Thyroid gland (tissue), 4 donors: ENCODE results near the gene LPIN3. TPM values are rescaled to one million over a fixed set of nuclear protein-coding genes. Genes with fewer than 3 reads are reported as not detected.

ENCODE experiments used
- DNase-seq, 2 donors: peaks; one replicate each; pipeline ENCODE4 v3.0.0-alpha.2; 2019
- H3K27ac ChIP-seq, 3 donors: fragments of 200-600 bp; sonication (generic); 1 replicate in 2 of 3; 2 replicates in 1 of 3; pipeline ENCODE4 v1.5.1; 2016 to 2019; ENCODE audit warnings: mild to moderate bottlenecking in 1 of 3, moderate library complexity in 1 of 3
- H3K27me3 ChIP-seq: fragments of 200-600 bp; sonication (generic); one replicate; pipeline ENCODE4 v1.5.1; 2019
- H3K36me3 ChIP-seq, 2 donors: fragments of 200-600 bp; sonication (generic); one replicate each; pipeline ENCODE4 v1.5.1; 2016 to 2019
- H3K4me1 ChIP-seq, 2 donors: fragments of 200-600 bp; sonication (generic); one replicate each; pipeline ENCODE4 v1.5.1; 2017 to 2019
- H3K4me3 ChIP-seq, 3 donors: fragments of 200-600 bp; sonication (generic); replicated peaks in 1 of 3; 1 replicate in 2 of 3; 2 replicates in 1 of 3; pipeline ENCODE4 v1.5.1; 2016; ENCODE audit warnings: mild to moderate bottlenecking in 1 of 3
- H3K9me3 ChIP-seq: fragments of 200-600 bp; sonication (generic); one replicate; pipeline ENCODE4 v1.5.1; 2017
- POLR2A ChIP-seq, 2 donors: fragments of 450-650 bp; IDR thresholded peaks; one replicate each; pipeline ENCODE4 v1.6.1; 2017; ENCODE audit warnings: antibody characterized with exemption in 2 of 2, mild to moderate bottlenecking in 2 of 2, moderate library complexity in 1 of 2
- WGBS, 2 donors: methylation state at CpG; one replicate each; pipeline ENCODE4 v1.1.5; 2017; 5-methylcytosine and 5-hydroxymethylcytosine counted together
- intact Hi-C: fragments of 100-400 bp; cut with DNase I; formaldehyde crosslinking; loops from one replicate; pipeline ENCODE4 v1.15.1; 2023
- total RNA-seq, 4 donors: library from RNA; depleted of rRNA; stranded (reverse); fragments of >200 nt; gene quantifications; one replicate each; pipeline ENCODE4 v1.2.3, GENCODE V29; 2016
- TF ChIP-seq, protein P1 (sequence below), 6 experiments: fragments of 200-600 bp in 3 of 6; fragments of 450-650 bp in 3 of 6; sonication (generic) in 3 of 6; IDR thresholded peaks; one replicate each; pipeline ENCODE4 v1.5.1; 2016 to 2019; ENCODE audit warnings: antibody characterized with exemption in 6 of 6, mild to moderate bottlenecking in 2 of 6, inconsistent platforms in 1 of 6, moderate library complexity in 1 of 6

The LPIN3 gene
- total RNA-seq, 4 donors from 2014 or later: 33.5 to 53.5 (median 42.1) TPM

DNA sequence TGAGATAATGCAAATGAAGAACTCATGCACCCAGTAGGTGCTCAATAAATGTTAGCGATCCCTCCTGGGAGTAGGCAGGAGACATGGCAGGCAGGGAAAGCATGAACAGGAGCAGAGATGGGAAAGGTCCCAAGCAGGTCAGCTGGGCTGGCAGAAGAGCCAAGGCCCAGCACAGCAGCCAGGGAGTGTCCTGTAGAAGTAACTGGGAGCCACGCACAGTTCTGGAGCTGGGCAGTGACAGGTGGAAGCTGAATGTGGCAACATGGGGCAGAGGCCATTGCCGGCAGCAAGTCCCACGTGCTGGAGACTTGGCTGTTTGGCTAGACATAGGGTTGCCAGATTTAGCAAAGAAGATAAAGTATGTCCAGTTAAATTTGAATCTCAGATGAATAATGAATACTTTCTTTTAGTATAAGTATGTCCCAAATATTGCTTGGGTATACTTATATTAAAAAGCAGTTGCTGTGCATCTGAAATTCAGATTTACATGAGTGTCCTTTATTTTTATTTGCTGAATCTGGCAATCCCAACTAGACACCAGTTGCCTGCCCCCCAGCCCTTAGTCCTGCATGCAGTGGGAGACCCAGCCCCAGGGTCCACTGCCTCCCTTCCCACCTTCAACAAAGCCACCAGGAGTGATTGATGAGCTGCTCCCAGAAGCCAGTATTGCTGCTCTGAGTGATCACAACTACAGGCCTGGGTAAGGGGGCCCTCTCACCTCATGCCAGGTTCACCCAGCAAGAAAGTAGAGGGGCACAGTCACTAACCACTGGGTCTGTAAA lies 3.7 kb upstream of the LPIN3 start:
- Histone ChIP-seq H3K9me3 (no peaks in the 10 kb centered on the region), H3K36me3 (no peaks in the 10 kb centered on the region), H3K4me1 (peaks cover 23 to 42% of the 10 kb centered on the region in 2 donors), H3K27me3 (no peaks in the 10 kb centered on the region), H3K4me3 (no peak overlapping the region), H3K27ac (peak overlapping the region; percentile 31 to 74 (median 43))
- DNase-seq: no peak
- 93 to 95% methylated on average over 4 of the region's 4 CpGs for WGBS, 2 donors
- intact Hi-C loops: loop anchor here (10.0 kb wide), 1 partner anchor 192 kb away; no protein-coding TSS in a partner anchor
- TF ChIP-seq POLR2A (IDR thresholded peaks at IDR 0.05): no peak
- TF ChIP-seq, protein P1, sequence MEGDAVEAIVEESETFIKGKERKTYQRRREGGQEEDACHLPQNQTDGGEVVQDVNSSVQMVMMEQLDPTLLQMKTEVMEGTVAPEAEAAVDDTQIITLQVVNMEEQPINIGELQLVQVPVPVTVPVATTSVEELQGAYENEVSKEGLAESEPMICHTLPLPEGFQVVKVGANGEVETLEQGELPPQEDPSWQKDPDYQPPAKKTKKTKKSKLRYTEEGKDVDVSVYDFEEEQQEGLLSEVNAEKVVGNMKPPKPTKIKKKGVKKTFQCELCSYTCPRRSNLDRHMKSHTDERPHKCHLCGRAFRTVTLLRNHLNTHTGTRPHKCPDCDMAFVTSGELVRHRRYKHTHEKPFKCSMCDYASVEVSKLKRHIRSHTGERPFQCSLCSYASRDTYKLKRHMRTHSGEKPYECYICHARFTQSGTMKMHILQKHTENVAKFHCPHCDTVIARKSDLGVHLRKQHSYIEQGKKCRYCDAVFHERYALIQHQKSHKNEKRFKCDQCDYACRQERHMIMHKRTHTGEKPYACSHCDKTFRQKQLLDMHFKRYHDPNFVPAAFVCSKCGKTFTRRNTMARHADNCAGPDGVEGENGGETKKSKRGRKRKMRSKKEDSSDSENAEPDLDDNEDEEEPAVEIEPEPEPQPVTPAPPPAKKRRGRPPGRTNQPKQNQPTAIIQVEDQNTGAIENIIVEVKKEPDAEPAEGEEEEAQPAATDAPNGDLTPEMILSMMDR (IDR thresholded peaks at IDR 0.05): no peak

GRCh38 chr20:41339957-41340326 lies 679 bp upstream of the LPIN3 start:
- H3K9me3 ChIP-seq: no peaks in the 10 kb centered on the region
- H3K36me3 ChIP-seq: no peaks in the 10 kb centered on the region
- DNase-seq: peak; percentile 90 to 93
- H3K4me1 ChIP-seq: peaks cover 28 to 49% of the 10 kb centered on the region in 2 donors
- peak overlapping the region; percentile 21 to 84 (median 81) for H3K27ac ChIP-seq
- TF ChIP-seq, protein P1 (IDR thresholded peaks at IDR 0.05): peak; percentile 97 to 99 (median 99)
- TF ChIP-seq POLR2A (IDR thresholded peaks at IDR 0.05): peak in 1 of 2 donors; percentile 28
- 4 to 7% methylated on average over 13 to 16 of the region's 25 CpGs for WGBS, 2 donors
- intact Hi-C loops: loop anchor here (2.0 to 10.0 kb wide), 2 partner anchors 167 to 195 kb away; no protein-coding TSS in a partner anchor
- peak overlapping the region in 1 of 3 donors; percentile 22 for H3K4me3 ChIP-seq
- no peaks in the 10 kb centered on the region for H3K27me3 ChIP-seq

DNA sequence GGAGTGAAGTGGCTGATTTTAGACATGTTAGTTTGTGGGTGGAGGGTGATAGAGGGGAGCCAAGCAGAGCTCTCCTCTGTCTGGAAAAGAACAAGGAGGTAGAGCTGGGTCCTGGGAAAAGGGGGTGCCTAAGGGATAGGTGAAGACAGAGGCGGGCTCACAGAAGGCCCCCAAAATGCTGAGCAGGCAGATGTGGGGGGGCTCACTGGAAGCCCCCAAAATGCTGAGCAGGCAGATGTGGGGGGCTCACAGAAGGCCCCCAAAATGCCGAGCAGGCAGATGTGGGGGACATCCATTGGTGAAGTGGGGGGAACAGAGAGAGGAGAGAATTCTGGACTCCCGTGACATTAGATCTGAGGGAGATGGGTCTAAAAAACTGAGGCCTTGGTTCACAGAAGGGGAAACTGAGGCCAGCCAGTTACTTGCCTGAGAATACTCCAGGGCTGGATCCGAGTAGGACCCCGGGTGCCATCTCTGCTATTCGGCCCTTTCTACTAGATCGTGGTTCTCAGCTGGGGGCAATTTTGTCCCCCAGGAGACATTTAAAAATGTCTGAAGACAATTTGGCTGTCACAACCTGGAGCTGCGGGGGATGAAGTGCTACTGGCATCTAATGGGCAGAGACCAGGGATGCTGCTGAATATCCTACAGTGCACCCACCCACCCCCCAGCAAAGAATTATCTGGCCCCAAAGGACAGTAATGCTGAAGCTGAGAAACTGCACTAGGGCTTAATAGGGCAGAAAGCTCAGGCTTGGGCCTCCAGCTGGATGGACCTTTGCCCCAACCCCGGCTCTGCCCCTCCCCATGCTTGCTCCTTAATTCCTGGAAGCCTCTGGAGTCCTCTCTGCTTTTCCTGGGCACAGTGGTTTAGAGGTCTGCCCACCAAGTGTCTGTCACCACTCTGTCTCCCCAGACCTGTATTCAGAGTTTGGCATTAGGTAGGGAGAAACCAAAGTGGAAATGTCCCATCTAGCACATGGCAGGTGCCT lies 2.1 kb downstream of the LPIN3 start:
- Histone ChIP-seq H3K27ac (peak overlapping the region in 2 of 3 donors; percentile 15 to 33), H3K4me1 (peaks cover 29 to 46% of the 10 kb centered on the region in 2 donors), H3K4me3 (no peak overlapping the region), H3K36me3 (peaks cover 0 to 8% of the 10 kb centered on the region in 2 donors), H3K27me3 (no peaks in the 10 kb centered on the region), H3K9me3 (no peaks in the 10 kb centered on the region)
- TF ChIP-seq, protein P1 (IDR thresholded peaks at IDR 0.05): no peak
- TF ChIP-seq POLR2A (IDR thresholded peaks at IDR 0.05): no peak
- 93 to 98% methylated on average over 9 of the region's 9 CpGs for WGBS, 2 donors
- intact Hi-C loops: no loop called here
- DNase-seq: no peak

- WGBS, 2 donors: 63 to 66% methylated on average over 4 of the region's 4 CpGs
- Histone ChIP-seq H3K9me3 (no peaks in the 10 kb centered on the region), H3K4me1 (peaks cover 20 to 30% of the 10 kb centered on the region in 2 donors), H3K27me3 (no peaks in the 10 kb centered on the region), H3K4me3 (no peak overlapping the region), H3K27ac (peak overlapping the region; percentile 52 to 57 (median 53)), H3K36me3 (peaks cover 9 to 20% of the 10 kb centered on the region in 2 donors)
- intact Hi-C loops: no loop called here
- peak; percentile 91 to 92 for DNase-seq
- TF ChIP-seq, protein P1 (IDR thresholded peaks at IDR 0.05): no peak
- no peak for TF ChIP-seq POLR2A (IDR thresholded peaks at IDR 0.05)
Observed at GRCh38 chr20:41344477-41344876, 3.9 kb downstream of the LPIN3 start.
